Heart left ventricle (tissue), 16 donors: ENCODE data around the gene SORCS1. TPM values are rescaled to one million over a fixed set of nuclear protein-coding genes. Genes with fewer than 3 reads are reported as not detected.

ENCODE experiments used
- ATAC-seq, 4 donors: fragments of 200-7000 bp; cut with Tn5 transposase; one replicate each; pipeline ENCODE4 v1.9.1; 2020 to 2022; ENCODE audit warnings: moderate library complexity in 4 of 4, mild to moderate bottlenecking in 3 of 4, moderate number of reproducible peaks in 1 of 4
- DNase-seq, 5 donors: peaks; one replicate each; pipeline ENCODE4 v3.0.0-alpha.2; 2020
- H3K27ac ChIP-seq, 12 donors: fragments of 200-600 bp; sonication (generic) in 4 of 12; one replicate each; pipeline versions ENCODE4 v1.5.0 to v1.8.0; 2016 to 2022; ENCODE audit warnings: mild to moderate bottlenecking in 2 of 12
- H3K27me3 ChIP-seq, 9 donors: fragments of 200-600 bp; sonication (generic) in 2 of 9; one replicate each; pipeline versions ENCODE4 v1.5.1 to v1.8.0; 2016 to 2022; ENCODE audit warnings: mild to moderate bottlenecking in 3 of 9
- H3K36me3 ChIP-seq, 9 donors: fragments of 200-600 bp; sonication (generic) in 2 of 9; one replicate each; pipeline versions ENCODE4 v1.5.0 to v1.8.0; 2018 to 2022; ENCODE audit warnings: mild to moderate bottlenecking in 2 of 9
- H3K4me1 ChIP-seq, 12 donors: fragments of 200-600 bp; sonication (generic) in 4 of 12; one replicate each; pipeline versions ENCODE4 v1.5.0 to v1.8.0; 2016 to 2022; ENCODE audit warnings: mild to moderate bottlenecking in 3 of 12
- H3K4me3 ChIP-seq, 12 donors: fragments of 200-600 bp; sonication (generic) in 4 of 12; one replicate each; pipeline versions ENCODE4 v1.5.0 to v1.8.0; 2017 to 2022; ENCODE audit warnings: mild to moderate bottlenecking in 9 of 12, moderate library complexity in 4 of 12
- H3K9me3 ChIP-seq, 12 donors: fragments of 200-600 bp; sonication (generic) in 4 of 12; one replicate each; pipeline versions ENCODE4 v1.5.0 to v1.8.0; 2016 to 2022; ENCODE audit warnings: mild to moderate bottlenecking in 1 of 12
- CTCF ChIP-seq, 12 donors: fragments of 200-600 bp; sonication (generic) in 4 of 12; IDR thresholded peaks; one replicate each; pipeline versions ENCODE4 v1.5.0 to v1.8.0; 2018 to 2022; ENCODE audit warnings: antibody characterized with exemption in 12 of 12, mild to moderate bottlenecking in 5 of 12
- POLR2A ChIP-seq, 2 donors: fragments of 450-650 bp; IDR thresholded peaks; one replicate each; pipeline ENCODE4 v1.6.1; 2017; ENCODE audit warnings: antibody characterized with exemption in 2 of 2, mild to moderate bottlenecking in 2 of 2, moderate library complexity in 2 of 2
- WGBS, 4 donors: extraction: QIAGEN DNeasy Blood & Tissue Kit in 2 of 4; methylation state at CpG; one replicate each; pipeline versions ENCODE4 v1.1.5 to v1.1.7; 2013 to 2018; 5-methylcytosine and 5-hydroxymethylcytosine counted together
- intact Hi-C, 10 donors: fragments of 100-400 bp; cut with DNase I; formaldehyde crosslinking; loops; one replicate each; pipeline versions ENCODE4 v1.11.1 to v1.14.2; 2022
- long read RNA-seq, 3 donors: library from polyadenylated mRNA; unstranded; transcript quantifications; one replicate each; pipeline ENCODE4 v2.0.0, GENCODE V29; 2020 to 2021
- polyA plus RNA-seq, 2 donors: library from polyadenylated mRNA; stranded (reverse); fragments of 200-250 nt; gene quantifications; one replicate each; pipeline ENCODE4 v1.2.3, GENCODE V29; 2013
- total RNA-seq, 9 donors: library from RNA; depleted of rRNA in 2 of 9; stranded (reverse); fragments of >200 nt in 2 of 9; fragmentation: NEBNext Ultra II Directional in 3 of 9; extraction: Animal tissue kit (Norgen Biotek cat#: 25700) in 3 of 9; gene quantifications; one replicate each; pipeline versions ENCODE4 v1.1.0 to v1.2.4, GENCODE V29; 2016 to 2023
- donor health status: ischemic (EF 13 %, LVEDD 7.1; RV severe dilation, severe dysfunction).
- donor health status: healthy with polysubstance abuse.
- donor health status: DM: no; HTN: yes; CAD: no.
- donor health status: DM: no; HTN: no; CAD: no.
- donor health status: ischemic (EF 25% LVEDD 6.9; RV normal size, moderate dysfunction).
- donor health status: ischemic (EF 25% LVEDD 5.7; RV mildly dilated, moderate dysfunction).
- donor health status: healthy.
- donor health status: DM: yes; HTN: yes; CAD: no.
- donor health status: ischemic (EF 35%, LVEDD 5.7; RV mildly dilated, moderate dysfunction).
- donor health status: nonischemic (EF 11% LVEDD 7.7; RV severe dilation, severe dysfunction).
- donor health status: DM: yes; HTN: yes; CAD: no.
- donor health status: PGD.
- donor health status: ischemic (EF 29% LVEDD 5.4; RV normal size, mild dysfunction).
- donor health status: nonischemic (EF 23%, LVEDD 6.1; RV moderate dilation, normal function).

Gene SORCS1
- total RNA-seq (1 to 10 TPM in 6 of 9 donors, under 1 TPM in 3; 0.23 to 5.7 (median 1.2) TPM), polyA plus RNA-seq (under 1 TPM; 0.36 to 0.53 TPM)
- long read RNA-seq, donor 1, partial matches to known transcripts: 5 of 6 reads
- long read RNA-seq, donor 1, other reads (novel, unspliced or antisense): 1 of 6 reads
- long read RNA-seq, donor 2, partial matches to known transcripts: 1 of 1 reads
- long read RNA-seq, donor 2, other reads (novel, unspliced or antisense): 0 of 1 reads
- long read RNA-seq, donor 3: 0 reads

- DNase-seq: peak in 3 of 5 donors; percentile 27 to 54 (median 45)
- peaks cover 5 to 60% (median 31%) of the 10 kb centered on the region in 9 donors for H3K27me3 ChIP-seq
Observed at GRCh38 chr10:107163881-107164861, at the start of gene SORCS1. Gene SORCS1, minus strand, starts transcription at chr10:107164706.

GRCh38 chr10:107214261-107214660 is 49.8 kb upstream of the SORCS1 start:
- DNase-seq (no peak), ATAC-seq (no peak)
- Histone ChIP-seq H3K27me3 (no peaks in the 10 kb centered on the region), H3K9me3 (peaks cover 0 to 10% (median 0%) of the 10 kb centered on the region in 12 donors), H3K4me1 (no peaks in the 10 kb centered on the region), H3K36me3 (no peaks in the 10 kb centered on the region), H3K4me3 (no peak overlapping the region), H3K27ac (no peak overlapping the region)
- WGBS, 4 donors: 79 to 96% (median 83%) methylated on average over 2 of the region's 2 CpGs
- intact Hi-C loops: no loop called here
- TF ChIP-seq CTCF (IDR thresholded peaks at IDR 0.05) (no peak), POLR2A (IDR thresholded peaks at IDR 0.05) (no peak)

More at GRCh38 chr10:107163881-107164861, at the start of gene SORCS1:
- WGBS, 4 donors: 1 to 2% (median 2%) methylated on average over 46 to 105 of the region's 105 CpGs
- H3K4me3 ChIP-seq: peak within 1 kb of the TSS; percentile 9 to 54 (median 42)
- peaks cover 0 to 13% (median 0%) of the 10 kb centered on the region in 12 donors for H3K4me1 ChIP-seq
- intact Hi-C loops: no loop called here
- H3K9me3 ChIP-seq: no peaks in the 10 kb centered on the region
- no peaks in the 10 kb centered on the region for H3K36me3 ChIP-seq
- H3K27ac ChIP-seq: peak within 1 kb of the TSS in 3 of 12 donors; percentile 29 to 69 (median 39)
- no peak for TF ChIP-seq POLR2A (IDR thresholded peaks at IDR 0.05)
- TF ChIP-seq CTCF (IDR thresholded peaks at IDR 0.05): no peak
- ATAC-seq: peak in 2 of 4 donors; percentile 83 to 89

GRCh38 chr10:107213861-107214260 is 49.4 kb upstream of the SORCS1 start:
- H3K27ac ChIP-seq: no peak overlapping the region

More at GRCh38 chr10:107213861-107214260, 49.4 kb upstream of the SORCS1 start:
- DNase-seq: no peak
- no peaks in the 10 kb centered on the region for H3K36me3 ChIP-seq
- no peaks in the 10 kb centered on the region for H3K4me1 ChIP-seq
- TF ChIP-seq POLR2A (IDR thresholded peaks at IDR 0.05) (no peak), CTCF (IDR thresholded peaks at IDR 0.05) (no peak)
- 88 to 94% (median 90%) methylated on average over 8 of the region's 8 CpGs for WGBS, 4 donors
- H3K9me3 ChIP-seq: peaks cover 0 to 13% (median 0%) of the 10 kb centered on the region in 12 donors
- no peak overlapping the region for H3K4me3 ChIP-seq
- intact Hi-C loops: no loop called here
- ATAC-seq: peak in 1 of 4 donors; percentile 18
- H3K27me3 ChIP-seq: no peaks in the 10 kb centered on the region
